HG02610 (cell line): ENCODE data around the gene LPCAT2.

Experiments used
- ATAC-seq: cut with Tn5 transposase; IDR thresholded peaks from one replicate; pipeline ENCODE4 v1.9.1; 2021; ENCODE audit warnings: mild to moderate bottlenecking, moderate library complexity; ENCODE audit not compliant: unreplicated experiment

LPCAT2 gene

DNA sequence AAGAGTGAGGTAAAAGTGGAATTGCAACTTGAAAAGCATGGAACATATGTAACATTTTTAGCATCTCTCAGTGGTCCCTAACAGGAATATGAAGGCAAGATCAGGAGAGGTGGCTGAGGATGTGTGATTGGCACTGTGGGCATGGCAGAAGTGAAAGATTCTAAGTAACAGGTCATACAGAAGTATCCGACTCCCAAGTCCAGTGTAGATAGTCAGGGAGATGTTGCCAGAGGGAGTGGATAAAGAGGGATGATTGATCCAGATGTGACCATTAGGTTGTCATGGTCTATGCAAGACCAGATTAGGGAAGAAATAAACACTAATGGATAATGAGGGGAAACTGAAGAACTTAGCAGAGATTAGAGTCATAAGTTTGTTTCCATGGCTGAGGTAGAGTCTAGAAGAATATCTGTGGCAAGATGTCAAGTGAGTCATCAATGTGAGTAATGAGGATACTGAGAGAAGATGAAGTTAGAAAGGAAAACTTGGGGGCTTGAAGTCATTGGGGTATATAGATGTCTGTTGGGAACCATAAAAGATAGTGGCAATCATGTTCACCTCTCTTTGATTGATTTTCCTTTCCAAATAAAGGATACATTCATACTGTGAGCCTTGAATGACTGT lies 33.7 kb downstream of the LPCAT2 start:
- ATAC-seq = no peak

DNA sequence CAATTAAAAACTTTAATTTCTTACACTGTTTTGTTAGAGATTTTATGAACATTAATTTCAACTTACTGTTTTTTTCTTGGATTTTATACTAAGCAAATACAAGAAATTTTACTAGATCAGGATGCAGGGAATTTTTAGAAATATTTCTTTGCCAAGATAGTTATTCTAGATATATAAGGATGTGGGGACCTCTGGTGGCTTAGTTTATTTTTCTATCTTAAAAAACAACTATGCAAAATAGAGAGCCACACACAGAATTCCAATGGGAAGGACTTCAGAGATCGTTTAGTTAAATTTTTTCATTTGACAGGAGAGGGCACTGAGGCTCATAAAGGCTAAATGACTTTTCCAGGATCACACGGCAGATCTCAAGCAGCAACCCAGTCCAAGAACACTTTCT lies 34.6 kb downstream of the LPCAT2 start:
- ATAC-seq = no peak

DNA sequence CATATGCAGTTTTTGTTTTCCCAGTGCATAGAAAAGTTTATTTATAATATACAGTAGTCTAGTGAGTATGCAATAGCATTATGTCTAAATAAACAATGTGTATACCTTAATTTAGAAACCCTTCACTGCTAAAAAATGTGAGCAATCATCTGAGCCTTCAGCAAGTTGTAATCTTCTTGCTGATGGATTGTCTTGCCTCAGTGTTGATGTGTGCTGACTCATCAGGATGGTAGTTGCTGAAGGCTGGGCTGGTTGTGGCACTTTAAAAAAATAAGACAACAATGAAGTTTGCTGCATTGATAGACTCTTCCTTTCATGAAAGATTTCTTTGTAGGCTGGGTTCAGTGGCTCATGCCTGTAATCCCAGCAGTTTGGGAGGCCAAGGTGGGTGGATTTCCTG lies 43.7 kb downstream of the LPCAT2 start:
- ATAC-seq = no peak

DNA sequence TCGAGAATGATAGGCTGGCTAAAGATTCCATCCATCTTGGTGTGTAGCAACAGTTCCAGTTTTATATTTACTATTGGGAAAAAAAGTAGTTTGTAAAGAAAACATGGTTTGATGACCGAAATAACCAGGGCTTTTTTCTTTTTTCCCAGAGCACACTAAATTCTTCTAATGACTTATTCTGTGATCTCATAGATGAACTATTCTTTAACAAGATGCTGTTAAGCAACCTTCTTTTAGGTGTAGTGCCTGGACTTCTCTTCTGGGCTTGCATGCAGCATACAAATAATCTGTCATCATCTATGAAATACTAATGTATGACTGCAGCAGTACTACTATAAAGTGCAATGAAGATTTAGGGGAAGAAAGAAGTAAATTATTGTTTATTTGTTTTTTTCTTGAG lies 46.6 kb downstream of the LPCAT2 start:
- no peak for ATAC-seq

DNA sequence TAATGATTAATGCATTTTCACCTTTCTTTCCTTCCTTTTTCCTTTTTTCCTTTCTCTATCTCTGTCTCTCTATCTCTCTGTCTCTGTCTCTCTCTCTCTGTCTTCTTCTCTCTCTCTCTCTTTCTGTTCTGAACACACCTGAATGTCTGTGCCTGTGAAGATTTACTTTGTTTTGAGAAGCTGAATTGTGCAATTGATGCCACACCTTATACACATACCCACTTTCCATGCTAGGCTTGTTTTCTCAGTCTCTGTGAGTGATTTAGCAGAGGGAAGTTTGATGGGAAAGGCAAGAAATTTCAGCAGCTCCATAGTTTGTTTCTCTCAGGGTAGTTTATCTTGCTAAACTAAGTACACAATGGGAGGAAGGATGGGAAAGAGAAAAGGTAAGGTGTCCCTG lies 48.3 kb downstream of the LPCAT2 start:
- no peak for ATAC-seq

DNA sequence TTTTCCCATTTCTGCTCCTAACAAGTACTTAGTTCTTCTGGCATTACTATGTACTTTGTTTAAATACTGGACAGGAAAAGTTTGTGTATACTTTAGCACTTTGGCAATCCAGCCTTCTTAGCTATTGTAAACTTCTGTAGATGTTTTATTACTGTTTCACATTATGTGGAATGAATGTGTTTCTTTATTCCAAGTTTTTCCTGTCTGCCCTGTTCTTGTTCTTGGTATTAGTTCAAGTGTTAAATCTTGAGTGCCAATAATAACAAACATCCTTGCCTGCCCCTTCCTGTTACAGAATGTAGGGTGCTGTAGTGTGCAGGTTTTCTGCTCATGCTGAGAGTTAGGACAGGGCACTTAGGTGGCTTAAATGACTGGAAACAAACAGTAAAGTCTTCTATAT lies 50.4 kb downstream of the LPCAT2 start:
- ATAC-seq = no peak

DNA sequence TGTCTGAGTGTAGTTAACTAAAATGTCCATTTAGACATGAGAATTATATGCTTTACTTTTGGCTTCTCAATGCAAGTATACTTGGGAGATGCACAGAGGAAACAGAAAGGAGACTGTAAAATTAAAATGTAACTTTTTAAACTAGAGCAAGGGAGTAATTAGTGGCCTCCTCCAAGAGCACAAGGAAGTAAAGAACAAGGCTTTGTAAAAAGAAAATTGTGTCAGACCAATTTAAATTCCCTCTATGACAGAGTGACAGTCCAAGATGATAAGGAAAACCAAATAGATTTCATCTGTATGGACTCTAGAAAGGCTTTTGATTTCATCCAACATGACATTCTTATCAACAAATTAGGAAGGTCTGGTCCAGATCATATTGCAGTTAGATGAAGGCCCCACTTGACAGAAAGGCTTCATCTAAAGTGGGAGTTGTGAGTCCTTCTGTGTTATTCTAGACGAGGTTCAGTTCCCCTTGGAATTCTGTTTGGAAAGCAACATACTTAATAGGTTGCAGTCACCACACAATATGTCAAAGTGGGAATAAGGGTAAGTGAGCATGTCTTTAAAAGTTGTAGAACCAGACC lies 51.2 kb downstream of the LPCAT2 start:
- ATAC-seq = no peak

DNA sequence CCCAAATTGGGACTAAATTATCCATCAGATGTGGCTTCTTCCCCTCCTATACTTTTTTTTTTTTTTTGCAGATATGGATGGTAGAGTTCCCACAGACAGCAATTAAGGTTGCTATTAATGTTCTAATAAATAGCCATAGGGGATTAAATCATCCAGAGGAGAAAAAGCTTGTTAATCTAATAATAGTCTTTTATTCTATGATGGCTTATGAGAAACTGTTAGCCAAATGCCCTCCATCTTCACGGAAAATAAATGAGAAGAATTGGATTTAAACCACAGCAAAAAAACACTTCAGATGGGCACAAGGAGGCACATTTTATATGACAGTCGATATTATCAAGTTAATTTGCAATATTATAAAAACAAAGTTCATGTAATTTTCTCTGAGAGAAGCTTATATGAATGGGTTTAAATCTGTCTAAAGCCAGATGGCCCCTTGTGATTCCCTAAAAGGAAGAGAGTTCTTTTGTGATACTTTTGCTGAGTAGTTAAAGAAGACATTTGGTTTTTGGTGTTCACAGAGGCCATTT lies 52.5 kb downstream of the LPCAT2 start:
- ATAC-seq = no peak

DNA sequence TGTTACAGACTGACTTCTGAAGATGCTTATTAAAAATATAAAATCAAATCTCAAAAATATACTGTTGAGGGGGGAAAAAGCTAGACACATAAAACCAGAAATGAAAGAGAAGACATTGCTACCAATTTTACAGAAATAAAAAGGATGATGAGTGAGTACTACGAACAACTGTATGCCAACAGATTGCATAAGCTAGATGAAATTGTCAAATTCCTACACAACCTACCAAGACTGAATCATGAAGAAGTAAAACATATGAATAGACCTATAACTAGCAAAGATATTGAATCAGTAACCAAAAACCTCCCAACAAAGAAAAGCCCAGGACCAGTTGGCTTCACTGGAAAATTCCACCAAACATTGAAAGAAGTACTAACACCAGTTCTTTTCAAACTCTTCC lies 54.1 kb downstream of the LPCAT2 start:
- no peak for ATAC-seq

DNA sequence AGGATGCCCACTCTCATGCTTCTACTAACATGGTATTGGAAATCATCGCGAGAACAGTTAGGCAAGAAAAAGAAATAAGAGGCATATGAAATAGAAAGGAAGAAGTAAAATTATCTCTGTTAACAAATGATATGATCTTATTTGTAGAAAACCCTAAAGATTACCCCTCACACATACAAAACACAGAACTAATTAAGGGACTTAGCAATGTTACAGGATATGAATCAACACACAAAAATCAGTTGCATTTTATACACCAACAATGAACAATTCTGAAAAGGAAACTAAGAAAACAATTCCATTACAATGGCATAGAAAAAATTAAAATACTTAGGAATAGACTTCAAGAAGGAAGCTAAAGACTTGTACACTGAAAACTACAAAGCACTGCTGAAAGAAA lies 54.9 kb downstream of the LPCAT2 start:
- ATAC-seq = no peak

DNA sequence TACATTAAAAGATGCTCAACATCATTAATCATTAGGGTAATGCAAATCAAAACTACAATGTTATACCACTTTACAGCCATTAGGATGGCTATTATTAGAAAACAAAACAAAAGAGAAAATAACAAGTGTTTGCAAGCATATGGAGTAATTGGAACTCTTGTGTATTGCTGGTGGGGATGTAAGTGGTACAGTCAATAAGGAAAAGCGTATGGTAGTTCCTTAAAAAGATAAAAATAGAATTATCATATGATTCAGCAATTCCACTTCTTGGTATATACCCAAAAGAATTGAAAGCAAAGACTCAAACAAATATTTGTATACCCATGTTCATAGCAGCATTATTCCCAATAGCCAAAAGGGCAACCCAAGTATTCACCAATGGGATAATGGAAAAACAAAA lies 56.2 kb downstream of the LPCAT2 start:
- no peak for ATAC-seq

DNA sequence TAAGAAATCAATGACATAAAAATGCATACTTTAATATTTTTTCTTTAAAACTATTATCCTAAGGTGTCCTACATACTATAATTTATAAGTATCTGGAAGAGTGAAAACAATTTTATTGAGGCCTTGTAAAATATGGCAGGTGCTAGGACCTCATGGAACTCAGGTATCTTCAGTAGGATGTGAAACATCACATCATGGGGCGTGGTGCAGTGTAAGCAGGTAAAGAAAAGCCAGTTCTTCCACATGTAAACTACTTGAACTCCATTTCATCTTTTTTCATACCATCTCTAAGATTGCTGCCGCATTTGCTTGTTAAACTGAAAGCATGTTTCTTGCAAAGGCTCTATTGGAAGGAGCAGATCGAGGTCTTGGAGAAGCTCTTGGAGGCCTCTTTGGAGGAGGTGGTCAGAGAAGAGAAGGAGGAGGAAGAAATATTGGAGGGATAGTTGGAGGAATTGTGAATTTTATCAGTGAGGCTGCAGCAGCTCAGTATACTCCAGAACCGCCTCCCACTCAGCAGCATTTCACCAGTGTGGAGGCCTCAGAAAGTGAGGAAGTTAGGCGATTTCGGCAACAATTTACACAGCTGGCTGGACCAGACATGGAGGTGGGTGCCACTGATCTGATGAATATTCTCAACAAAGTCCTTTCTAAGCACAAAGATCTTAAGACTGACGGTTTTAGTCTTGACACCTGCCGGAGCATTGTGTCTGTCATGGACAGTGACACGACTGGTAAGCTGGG lies 57.7 kb downstream of the LPCAT2 start, which contains the start of gene CAPNS2:
TSS of gene CAPNS2 (plus strand) at position 253 of the 744 bp plus-strand sequence. CDS start at position 326, 73 bp downstream.
- ATAC-seq = no peak

DNA sequence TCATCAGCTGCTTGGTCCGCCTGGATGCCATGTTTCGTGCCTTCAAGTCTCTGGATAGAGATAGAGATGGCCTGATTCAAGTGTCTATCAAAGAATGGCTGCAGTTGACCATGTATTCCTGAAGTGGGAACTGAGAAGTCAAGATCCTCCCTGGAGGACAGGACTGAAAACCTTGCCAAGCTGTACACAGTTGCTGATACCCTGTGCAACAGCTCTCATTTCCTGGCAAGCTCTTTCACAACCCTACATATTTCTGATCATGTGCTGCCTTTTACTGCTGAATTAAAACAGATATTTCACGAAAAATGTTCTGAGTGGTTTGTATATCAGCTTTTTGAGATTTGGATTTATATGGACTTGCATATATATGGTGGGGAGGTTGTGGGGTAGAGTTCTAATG lies 58.5 kb downstream of the LPCAT2 start:
- no peak for ATAC-seq

DNA sequence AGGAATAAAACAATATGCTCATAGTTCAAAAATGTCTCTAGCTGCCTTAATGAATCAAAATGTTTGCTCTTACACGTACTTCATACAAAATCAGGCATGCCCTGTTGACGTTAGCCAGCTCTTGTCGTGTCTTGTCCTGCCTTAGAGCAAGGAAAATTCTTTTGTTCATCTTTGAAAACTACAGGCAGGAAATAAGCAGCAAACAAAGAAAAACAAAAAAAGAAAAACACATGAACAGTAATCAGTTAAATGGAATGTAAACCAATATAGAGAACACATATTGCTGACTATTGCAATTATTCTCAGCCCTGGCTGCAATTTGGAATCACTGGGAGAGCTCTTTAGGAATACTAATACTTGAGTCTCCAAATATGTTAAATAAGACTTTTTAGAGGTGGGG lies 59.3 kb downstream of the LPCAT2 start:
- ATAC-seq = no peak

DNA sequence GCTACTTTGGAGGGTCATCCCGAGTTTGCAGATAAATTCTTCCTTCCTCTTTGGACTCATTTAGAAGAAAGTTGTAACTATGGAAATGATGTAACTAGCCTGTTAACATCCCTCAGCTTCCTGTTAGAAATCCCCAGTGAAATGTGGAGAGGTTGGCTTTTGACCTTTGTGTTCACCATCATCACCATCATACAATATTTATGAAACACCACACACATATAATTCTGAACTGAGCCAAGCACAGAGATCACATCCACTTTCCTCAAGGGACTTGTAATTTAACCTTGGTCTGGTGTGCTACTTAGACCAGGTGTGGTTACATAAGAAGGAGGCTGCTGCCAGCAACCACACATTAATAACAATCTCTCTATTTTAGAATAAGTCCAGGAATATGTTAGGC lies 60.2 kb downstream of the LPCAT2 start:
- no peak for ATAC-seq

DNA sequence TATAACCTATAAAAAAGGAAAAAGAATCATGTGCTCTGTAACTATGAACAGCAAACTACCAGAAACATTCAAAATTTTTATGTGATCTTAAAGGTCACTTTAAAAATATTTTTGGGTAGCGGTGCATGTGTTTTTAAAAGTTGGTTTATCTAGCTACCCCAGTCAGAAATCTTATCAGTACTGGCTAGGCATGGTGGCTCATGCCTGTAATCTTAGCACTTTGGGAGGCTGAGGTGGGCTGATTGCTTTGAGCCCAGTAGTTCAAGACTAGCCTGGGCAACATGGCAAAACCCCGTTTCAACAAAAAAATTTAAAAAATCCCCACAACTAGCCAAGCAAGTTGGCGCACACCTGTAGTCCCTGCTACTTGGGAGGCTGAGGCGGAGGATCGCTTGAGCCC lies 61.3 kb downstream of the LPCAT2 start:
- ATAC-seq = no peak

DNA sequence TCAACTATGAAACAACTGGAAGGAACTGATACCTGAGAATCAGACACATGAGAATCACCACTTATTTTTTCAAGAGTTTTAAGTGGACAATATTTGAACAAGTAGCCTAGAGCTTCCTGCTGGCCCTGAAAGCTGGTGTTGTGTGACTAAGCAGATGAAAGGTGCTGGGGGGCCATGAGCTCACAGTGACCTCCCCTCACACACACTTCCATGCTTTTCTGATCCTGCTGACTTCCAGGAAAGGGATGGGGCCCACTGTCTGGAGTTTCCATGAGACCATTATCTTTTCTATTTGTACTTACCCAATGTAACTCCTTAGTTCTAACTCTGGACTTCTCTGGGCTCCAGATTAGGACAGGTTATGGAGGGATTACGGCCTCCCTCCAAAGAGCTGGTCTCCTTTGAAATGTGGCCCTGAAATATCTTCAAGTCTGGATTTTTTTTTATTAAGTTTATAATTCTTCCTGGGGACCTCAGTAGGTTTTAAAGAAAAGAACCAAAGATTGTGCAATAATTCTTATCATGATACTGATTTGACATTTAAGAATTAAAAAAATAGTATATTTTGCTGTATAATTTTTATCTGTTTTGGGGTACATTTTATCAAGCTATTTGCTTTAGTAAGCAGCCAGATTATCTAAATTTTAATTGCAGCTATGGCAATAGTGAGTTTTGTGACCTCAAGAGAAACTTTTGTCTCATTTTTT lies 62.5 kb downstream of the LPCAT2 start:
- ATAC-seq = no peak

DNA sequence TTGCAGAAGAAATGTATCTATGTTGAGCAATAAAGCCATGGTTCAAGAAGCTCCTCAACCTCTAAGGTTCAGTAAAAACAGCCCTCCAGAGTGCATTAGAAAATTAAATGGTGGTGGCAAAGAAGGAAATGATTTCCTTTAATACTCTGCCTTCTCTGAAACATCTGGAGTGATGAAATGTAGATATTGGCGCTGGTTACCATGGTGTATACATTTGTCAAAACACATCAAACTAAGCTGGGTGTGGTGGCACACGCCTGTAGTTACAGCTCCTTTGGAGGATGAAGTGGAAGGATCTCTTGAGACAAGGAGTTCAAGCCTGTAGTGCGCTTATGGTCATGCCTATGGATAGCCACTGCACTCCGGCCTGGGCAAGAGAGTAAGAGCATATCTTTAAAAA lies 63.6 kb downstream of the LPCAT2 start:
- ATAC-seq = no peak

DNA sequence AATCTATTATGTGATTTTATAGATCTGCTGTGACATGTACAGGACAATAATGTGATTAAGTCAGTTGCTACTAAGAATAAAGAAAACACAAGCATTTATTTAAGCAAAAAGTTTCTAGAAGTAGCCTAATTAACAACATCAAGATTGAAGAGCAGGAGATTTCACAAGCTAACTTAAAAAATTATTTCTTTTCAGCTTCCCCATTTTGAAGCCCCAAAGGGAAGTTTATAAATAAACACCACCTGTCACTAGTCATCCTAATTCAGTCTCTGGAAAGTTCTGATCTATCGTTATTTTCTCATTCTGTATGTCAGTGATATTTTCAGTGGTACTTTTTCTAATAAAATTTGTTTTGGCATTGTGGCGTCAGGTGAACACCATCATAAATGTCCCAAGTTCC lies 65.9 kb downstream of the LPCAT2 start:
- ATAC-seq = no peak

DNA sequence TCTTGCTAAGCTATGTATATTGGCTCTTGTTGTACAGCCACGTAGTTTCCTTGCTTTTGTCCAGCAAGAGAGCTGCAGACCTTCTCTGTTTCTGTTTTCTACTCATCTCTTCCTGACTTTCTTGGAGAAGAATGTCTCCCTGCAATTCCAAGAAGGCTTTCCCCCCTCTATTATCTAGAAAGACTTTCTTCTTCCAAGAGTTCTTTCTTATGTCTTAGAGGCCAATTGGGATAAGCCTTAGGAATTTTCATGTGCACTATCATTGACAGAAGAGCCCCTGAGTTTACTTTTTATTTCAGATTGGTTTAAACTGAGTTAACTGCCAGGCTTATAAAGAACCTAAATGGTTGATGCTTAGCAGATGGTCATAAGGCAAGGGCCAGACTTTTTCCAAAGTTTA lies 66.6 kb downstream of the LPCAT2 start:
- no peak for ATAC-seq

DNA sequence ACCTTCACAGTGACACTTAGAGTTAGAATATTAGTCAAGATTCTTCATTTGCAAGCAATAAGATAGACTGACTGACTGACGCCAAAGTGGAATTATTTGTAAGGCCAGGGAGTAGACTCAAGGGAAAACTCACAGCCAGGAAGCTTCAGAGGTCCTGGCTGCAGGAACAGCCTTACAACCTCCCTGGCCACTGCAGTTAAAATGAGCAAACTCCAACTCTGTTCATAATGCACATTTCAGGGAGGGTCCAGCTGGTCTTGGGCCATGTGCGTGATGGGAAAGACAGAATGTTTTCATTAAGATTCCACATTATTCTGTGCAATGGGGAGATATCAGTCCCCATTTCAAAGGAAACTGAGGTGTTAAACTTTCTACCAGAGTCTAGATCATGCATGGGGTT lies 67.5 kb downstream of the LPCAT2 start:
- ATAC-seq = no peak

DNA sequence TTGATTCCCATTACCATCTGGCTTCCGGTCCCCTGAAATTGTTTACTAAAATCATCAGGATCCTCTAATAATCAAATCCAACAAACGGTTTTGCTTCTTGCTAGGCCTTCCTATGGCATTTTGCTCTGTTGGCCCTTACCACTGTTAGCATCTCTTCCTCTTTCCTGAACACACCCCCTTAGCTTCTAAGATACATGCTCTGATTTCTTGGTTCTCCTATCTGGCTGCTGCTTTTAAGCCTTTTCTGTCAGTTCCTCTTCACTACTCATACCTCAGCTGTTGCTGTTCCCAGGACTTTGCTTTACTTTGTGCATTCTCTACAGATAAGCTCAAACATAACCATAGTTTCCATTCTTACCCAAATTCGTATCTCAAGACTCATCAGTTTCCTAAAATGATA lies 69.0 kb downstream of the LPCAT2 start:
- no peak for ATAC-seq
